NCI-H748 (cell line): ENCODE data around the gene IARS2.
"Not testable (repeated sequence)": the region's sequence is repeated elsewhere in the genome, so short reads cannot be mapped to it uniquely, and the experiment has no call there.

ENCODE experiments used
- DNase-seq: peaks from one replicate; lab custom pipeline; 2025; ENCODE audit not compliant: unreplicated experiment; lab: John Stamatoyannopoulos, UW

IARS2 gene

GRCh38 chr1:220094016-220094911 is at the start of gene IARS2:
Gene IARS2, plus strand, starts transcription at chr1:220094132. Its CDS starts 85 bp downstream, at chr1:220094217.
- peak; percentile 83 for DNase-seq

- no peak for DNase-seq
Observed at GRCh38 chr1:220044678-220045355, 49.1 kb upstream of the IARS2 start.

GRCh38 chr1:220045356-220046051 is 48.4 kb upstream of the IARS2 start:
- peak; percentile 4 for DNase-seq

GRCh38 chr1:220046052-220046930 is 47.6 kb upstream of the IARS2 start, which contains the start of gene EPRS1:
Gene EPRS1, minus strand, starts transcription at chr1:220046505. Its CDS starts 117 bp downstream, at chr1:220046388.
- DNase-seq, result peak; percentile 96

GRCh38 chr1:220056374-220056773 is 37.6 kb upstream of the IARS2 start:
- DNase-seq, result no peak

- no peak for DNase-seq
Observed at GRCh38 chr1:220060876-220061275, 33.1 kb upstream of the IARS2 start.

- no peak for DNase-seq
Observed at GRCh38 chr1:220062629-220063028, 31.3 kb upstream of the IARS2 start.

- DNase-seq, result no peak
Observed at GRCh38 chr1:220067269-220068204, 26.4 kb upstream of the IARS2 start.

- no peak for DNase-seq
Observed at GRCh38 chr1:220076861-220077762, 16.8 kb upstream of the IARS2 start.

GRCh38 chr1:220077887-220078286 is 16.0 kb upstream of the IARS2 start:
- no peak for DNase-seq

GRCh38 chr1:220084460-220084859 is 9.5 kb upstream of the IARS2 start:
- no peak for DNase-seq

- DNase-seq, result not testable (repeated sequence)
Observed at GRCh38 chr1:220086261-220086686, 7.7 kb upstream of the IARS2 start.

GRCh38 chr1:220089650-220090556 is 4.0 kb upstream of the IARS2 start, which contains the start of gene BPNT1:
Gene BPNT1, minus strand, starts transcription at chr1:220089788. Its CDS starts 9,942 bp downstream, at chr1:220079846.
- peak; percentile 93 for DNase-seq

GRCh38 chr1:220092694-220093093 is 1.2 kb upstream of the IARS2 start:
- DNase-seq, result no peak

- peak; percentile 47 for DNase-seq
Observed at GRCh38 chr1:220093361-220094015, 444 bp upstream of the IARS2 start.

- no peak for DNase-seq
Observed at GRCh38 chr1:220099826-220100225, 5.9 kb downstream of the IARS2 start.

GRCh38 chr1:220110473-220110872 is 16.5 kb downstream of the IARS2 start:
- not testable (repeated sequence) for DNase-seq
